K562 (cell line): ENCODE data around the gene NUP188. TPM values are rescaled to one million over a fixed set of nuclear protein-coding genes. Genes with fewer than 3 reads are reported as not detected.
A peak's percentile ranks its signal among the peaks of the same experiment; 100 is the strongest.

Experiments used
- CAMTA2 ChIP-seq: fragments of 250-450 bp; sonication (Bioruptor Pico); conservative IDR thresholded peaks from 2 replicates; pipeline ENCODE4 v1.5.1; 2022
- EZH2 ChIP-seq: IDR thresholded peaks from 2 replicates; pipeline ENCODE4 v1.6.1; 2012; ENCODE audit warnings: low read depth, mild to moderate bottlenecking, inconsistent platforms, low read length, borderline replicate concordance
- FOXP1 ChIP-seq: sonication (generic); formaldehyde crosslinking; IDR thresholded peaks from 2 replicates; pipeline ENCODE4 v1.8.0; 2022; ENCODE audit warnings: mild to moderate bottlenecking, missing genetic modification reagents
- HDAC3 ChIP-seq: fragments of 450-650 bp; IDR thresholded peaks from 2 replicates; pipeline ENCODE4 v1.6.1; 2018; ENCODE audit warnings: borderline replicate concordance, mild to moderate bottlenecking, moderate library complexity; ENCODE audit not compliant: partially characterized antibody
- HLTF ChIP-seq: fragments of 450-650 bp; IDR thresholded peaks from 2 replicates; pipeline ENCODE4 v1.6.1; 2016
- HMGN3 ChIP-seq: IDR thresholded peaks from 2 replicates; pipeline ENCODE4 v1.6.1; 2011; ENCODE audit warnings: borderline replicate concordance, low read depth, mild to moderate bottlenecking, mixed read lengths, low read length; ENCODE audit not compliant: insufficient read length; ENCODE audit errors: extremely low read depth
- MEIS2 ChIP-seq: fragments of 450-650 bp; IDR thresholded peaks from 2 replicates; pipeline ENCODE4 v1.6.1; 2014; ENCODE audit warnings: mild to moderate bottlenecking; ENCODE audit not compliant: partially characterized antibody
- NR3C1 ChIP-seq: sonication (generic); formaldehyde crosslinking; IDR thresholded peaks from 2 replicates; pipeline ENCODE4 v1.8.1; 2022; ENCODE audit warnings: missing genetic modification reagents
- RBM25 ChIP-seq: fragments of 200-400 bp; formaldehyde crosslinking; IDR thresholded peaks from 2 replicates; pipeline ENCODE4 v1.6.1; 2018; ENCODE audit warnings: low read length, low read depth, moderate library complexity; ENCODE audit not compliant: severe bottlenecking
- SRSF3 ChIP-seq: fragments of 200-400 bp; formaldehyde crosslinking; IDR thresholded peaks from 2 replicates; pipeline ENCODE4 v1.6.1; 2016; ENCODE audit warnings: mild to moderate bottlenecking, low read length, moderate library complexity; ENCODE audit not compliant: insufficient read depth
- TFAP4 ChIP-seq: sonication (generic); formaldehyde crosslinking; IDR thresholded peaks from 2 replicates; pipeline ENCODE4 v1.8.0; 2022; ENCODE audit warnings: missing genetic modification reagents, mild to moderate bottlenecking, moderate library complexity, borderline replicate concordance
- ZNF146 ChIP-seq: IDR thresholded peaks from one replicate; pipeline ENCODE4 v1.6.1; 2018; ENCODE audit warnings: missing compliant biosample characterization; ENCODE audit not compliant: unreplicated experiment
- ZNF280A ChIP-seq: fragments of 450-650 bp; IDR thresholded peaks from 2 replicates; pipeline ENCODE4 v1.6.1; 2018; ENCODE audit warnings: mild to moderate bottlenecking, low read depth; ENCODE audit not compliant: partially characterized antibody
- ZNF41 ChIP-seq: fragments of 250-450 bp; sonication (Bioruptor Pico); conservative IDR thresholded peaks from 2 replicates; pipeline ENCODE4 v1.4.0; 2020; ENCODE audit warnings: mild to moderate bottlenecking
- ZNF561 ChIP-seq: fragments of 450-650 bp; formaldehyde crosslinking; conservative IDR thresholded peaks from 2 replicates; pipeline ENCODE4 v1.4.0; 2020; ENCODE audit warnings: mild to moderate bottlenecking, moderate library complexity
- ZSCAN32 ChIP-seq: fragments of 450-650 bp; formaldehyde crosslinking; IDR thresholded peaks from 2 replicates; pipeline ENCODE4 v1.4.0; 2020; ENCODE audit warnings: mild to moderate bottlenecking, moderate library complexity
- polyA plus RNA-seq, 8 experiments: library from polyadenylated mRNA; depleted of rRNA in 4 of 8; stranded (reverse) in 5 of 8; unstranded in 3 of 8; fragments of >200 nt; fragmentation: Nextera tagmentation in 2 of 8; fragmentation: Illumina TruSeq in 1 of 8; extraction: Ambion mirVana in 2 of 8; extraction: Trizol in 1 of 8; gene quantifications; 2 replicates each; pipeline versions ENCODE4 v1.2.1 to v1.2.3, GENCODE V29; 2011 to 2014; ENCODE audit warnings: inconsistent platforms in 1 of 8, missing spikeins in 1 of 8
- total RNA-seq, 7 experiments: library from RNA; depleted of rRNA in 6 of 7; stranded (reverse); fragments of >200 nt in 6 of 7; fragmentation: Illumina TruSeq in 2 of 7; extraction: Trizol in 2 of 7; gene quantifications; 2 replicates each; pipeline versions ENCODE4 v1.2.1 to v1.2.3, GENCODE V29; 2011 to 2021; ENCODE audit warnings: low replicate concordance in 1 of 7
- TF ChIP-seq, protein P1 (sequence below): fragments of 450-650 bp; formaldehyde crosslinking; IDR thresholded peaks from 2 replicates; pipeline ENCODE4 v1.4.0; 2020; ENCODE audit warnings: mild to moderate bottlenecking, mixed read lengths
- TF ChIP-seq, protein P2 (sequence below): fragments of 250-450 bp; sonication (Bioruptor Pico); IDR thresholded peaks from 2 replicates; pipeline ENCODE4 v1.4.0; 2020; ENCODE audit warnings: mild to moderate bottlenecking, moderate library complexity
- TF ChIP-seq, protein P3 (sequence below): fragments of 250-450 bp; sonication (Bioruptor Pico); IDR thresholded peaks from 2 replicates; pipeline ENCODE4 v1.5.0; 2021

Gene NUP188
- total and polyA plus RNA-seq, 9 of the 15 experiments (the other 6 are each of a cell fraction or from before 2014, with no cell fraction given), result 11.7 to 135 (median 70.6) TPM

DNA sequence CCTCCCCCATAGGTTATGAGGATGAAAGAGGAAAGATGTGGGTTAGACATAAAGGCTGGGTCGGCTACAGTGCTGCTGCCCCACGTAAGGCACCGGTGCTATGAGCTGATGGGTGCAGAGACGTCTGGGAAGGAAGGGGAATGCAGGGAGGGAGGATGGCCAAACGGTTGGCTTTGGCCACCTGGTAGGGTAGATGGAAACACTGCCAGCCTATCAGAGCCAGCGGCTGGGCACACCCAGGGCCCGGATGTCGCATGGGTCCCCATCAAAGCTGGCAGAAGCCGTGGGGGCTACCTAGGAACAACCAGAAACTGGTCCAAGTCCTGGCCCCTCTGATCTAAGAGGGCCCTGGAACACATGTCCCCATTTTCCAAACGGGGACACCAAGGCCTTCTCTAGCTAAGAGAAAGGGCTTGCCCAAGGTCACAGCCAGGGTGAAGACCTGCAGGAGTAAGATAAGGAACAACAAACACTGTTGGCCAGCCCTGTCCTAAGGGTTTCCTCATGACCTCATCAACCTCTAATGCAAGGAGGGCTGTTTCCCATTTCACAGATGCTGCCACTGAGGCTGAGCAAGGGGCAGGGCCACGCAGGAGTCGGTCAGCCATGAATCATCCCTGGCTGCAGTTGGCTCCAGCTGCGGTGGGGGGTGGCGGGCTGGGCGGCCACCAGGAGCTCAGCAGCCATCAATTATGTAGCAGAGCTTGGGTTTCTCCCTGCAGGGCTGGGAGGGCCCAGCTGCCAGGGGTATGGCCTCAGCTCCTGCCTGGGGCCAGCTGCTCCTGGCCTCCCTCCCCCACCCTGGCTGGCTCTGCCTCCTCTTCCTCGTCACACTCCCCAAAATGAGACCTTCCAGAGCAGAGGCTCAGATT, 75.8 kb downstream of the NUP188 start (continued):
- TF ChIP-seq, protein P1, sequence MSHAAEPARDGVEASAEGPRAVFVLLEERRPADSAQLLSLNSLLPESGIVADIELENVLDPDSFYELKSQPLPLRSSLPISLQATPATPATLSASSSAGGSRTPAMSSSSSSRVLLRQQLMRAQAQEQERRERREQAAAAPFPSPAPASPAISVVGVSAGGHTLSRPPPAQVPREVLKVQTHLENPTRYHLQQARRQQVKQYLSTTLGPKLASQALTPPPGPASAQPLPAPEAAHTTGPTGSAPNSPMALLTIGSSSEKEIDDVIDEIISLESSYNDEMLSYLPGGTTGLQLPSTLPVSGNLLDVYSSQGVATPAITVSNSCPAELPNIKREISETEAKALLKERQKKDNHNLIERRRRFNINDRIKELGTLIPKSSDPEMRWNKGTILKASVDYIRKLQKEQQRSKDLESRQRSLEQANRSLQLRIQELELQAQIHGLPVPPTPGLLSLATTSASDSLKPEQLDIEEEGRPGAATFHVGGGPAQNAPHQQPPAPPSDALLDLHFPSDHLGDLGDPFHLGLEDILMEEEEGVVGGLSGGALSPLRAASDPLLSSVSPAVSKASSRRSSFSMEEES (CRISPR knock-in tag), result no peak
- TF ChIP-seq HDAC3 (no peak), RBM25 (peak; percentile 97), CAMTA2 (CRISPR knock-in tag) (no peak), ZSCAN32 (CRISPR knock-in tag) (no peak), EZH2 (no peak), TFAP4 (CRISPR knock-in tag) (peak; percentile 96), NR3C1 (CRISPR knock-in tag) (no peak), HLTF (no peak), ZNF146 (no peak), HMGN3 (peak; percentile 41), SRSF3 (no peak), ZNF280A (no peak), ZNF41 (CRISPR knock-in tag) (no peak), ZNF561 (no peak), FOXP1 (CRISPR knock-in tag) (peak; percentile 66; the same call in 1 of the 2 replicates), MEIS2 (peak; percentile 94)
- TF ChIP-seq, protein P2, sequence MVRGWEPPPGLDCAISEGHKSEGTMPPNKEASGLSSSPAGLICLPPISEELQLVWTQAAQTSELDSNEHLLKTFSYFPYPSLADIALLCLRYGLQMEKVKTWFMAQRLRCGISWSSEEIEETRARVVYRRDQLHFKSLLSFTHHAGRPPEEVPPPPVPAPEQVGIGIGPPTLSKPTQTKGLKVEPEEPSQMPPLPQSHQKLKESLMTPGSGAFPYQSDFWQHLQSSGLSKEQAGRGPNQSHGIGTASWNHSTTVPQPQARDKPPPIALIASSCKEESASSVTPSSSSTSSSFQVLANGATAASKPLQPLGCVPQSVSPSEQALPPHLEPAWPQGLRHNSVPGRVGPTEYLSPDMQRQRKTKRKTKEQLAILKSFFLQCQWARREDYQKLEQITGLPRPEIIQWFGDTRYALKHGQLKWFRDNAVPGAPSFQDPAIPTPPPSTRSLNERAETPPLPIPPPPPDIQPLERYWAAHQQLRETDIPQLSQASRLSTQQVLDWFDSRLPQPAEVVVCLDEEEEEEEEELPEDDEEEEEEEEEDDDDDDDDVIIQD (CRISPR knock-in tag), result no peak
- TF ChIP-seq, protein P3, sequence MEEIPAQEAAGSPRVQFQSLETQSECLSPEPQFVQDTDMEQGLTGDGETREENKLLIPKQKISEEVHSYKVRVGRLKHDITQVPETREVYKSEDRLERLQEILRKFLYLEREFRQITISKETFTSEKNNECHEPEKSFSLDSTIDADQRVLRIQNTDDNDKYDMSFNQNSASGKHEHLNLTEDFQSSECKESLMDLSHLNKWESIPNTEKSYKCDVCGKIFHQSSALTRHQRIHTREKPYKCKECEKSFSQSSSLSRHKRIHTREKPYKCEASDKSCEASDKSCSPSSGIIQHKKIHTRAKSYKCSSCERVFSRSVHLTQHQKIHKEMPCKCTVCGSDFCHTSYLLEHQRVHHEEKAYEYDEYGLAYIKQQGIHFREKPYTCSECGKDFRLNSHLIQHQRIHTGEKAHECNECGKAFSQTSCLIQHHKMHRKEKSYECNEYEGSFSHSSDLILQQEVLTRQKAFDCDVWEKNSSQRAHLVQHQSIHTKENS, result no peak
